ENCODE measurements around the gene MCTS1. TPM values are rescaled to one million over a fixed set of nuclear protein-coding genes. Genes with fewer than 3 reads are reported as not detected.
"Not testable (repeated sequence)": the region's sequence is repeated elsewhere in the genome, so short reads cannot be mapped to it uniquely, and the experiment has no call there.

MCTS1 gene
- total RNA-seq, 1 donor from 2014 or later: 32.7 TPM

- no peak for DNase-seq
- ATAC-seq: no peak
- intact Hi-C loops (cut with micrococcal nuclease): no loop called here
Measured at GRCh38 chrX:120617996-120618630, 14.2 kb downstream of the MCTS1 start.

GRCh38 chrX:120625371-120625770 is 21.5 kb downstream of the MCTS1 start:
- intact Hi-C loops (cut with micrococcal nuclease): no loop called here
- DNase-seq: no peak
- no peak for ATAC-seq

GRCh38 chrX:120629667-120630537 is 26.0 kb downstream of the MCTS1 start, which contains the start of gene C1GALT1C1:
Gene C1GALT1C1, minus strand, starts transcription at chrX:120630054. Its CDS starts 2,888 bp downstream, at chrX:120627166.
- intact Hi-C loops (cut with micrococcal nuclease): no loop called here
- DNase-seq (peak; percentile 95), ATAC-seq (peak; percentile 99)

DNA sequence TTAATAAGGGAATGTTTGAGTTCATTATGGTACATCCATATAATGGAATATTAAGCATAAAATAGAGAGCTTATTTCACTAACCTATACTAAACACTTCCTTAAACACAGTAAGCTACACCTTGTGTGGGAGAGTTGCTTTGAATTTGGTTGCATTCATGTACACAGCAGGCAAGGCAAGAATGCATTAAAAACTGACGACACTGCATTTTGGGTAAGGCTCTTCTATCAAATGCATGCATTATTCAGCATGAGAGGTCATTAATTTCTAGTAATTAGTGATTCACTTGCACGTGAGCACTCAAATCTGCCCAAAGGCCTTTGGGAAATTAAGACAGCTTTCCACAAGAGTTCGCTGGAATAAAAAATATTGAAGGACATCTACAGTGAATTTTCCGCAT is 34.7 kb downstream of the MCTS1 start:
- ATAC-seq (no peak), DNase-seq (no peak)
- intact Hi-C loops (cut with micrococcal nuclease): no loop called here

DNA sequence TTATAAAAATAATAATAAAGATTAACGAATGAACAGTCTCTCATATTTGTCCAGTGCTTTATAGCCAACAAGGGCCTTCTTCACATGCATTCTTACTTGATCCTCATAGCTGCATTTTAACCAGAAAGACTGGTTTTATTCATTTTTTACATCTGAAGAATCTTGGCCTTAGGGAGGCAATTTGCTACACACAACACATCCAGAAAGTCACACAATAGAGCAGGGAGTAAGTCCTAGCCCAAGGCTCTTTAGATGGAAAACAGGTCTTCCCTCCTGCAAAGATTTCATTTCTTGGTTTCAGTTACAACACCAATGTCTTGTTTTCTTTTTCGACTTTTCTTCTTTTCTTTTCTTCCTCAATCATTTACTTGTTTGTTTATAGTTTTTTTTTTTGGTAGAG is 39.0 kb downstream of the MCTS1 start:
- ATAC-seq (no peak), DNase-seq (no peak)
- intact Hi-C loops (cut with micrococcal nuclease): no loop called here

GRCh38 chrX:120647127-120647526 is 43.2 kb downstream of the MCTS1 start:
- ATAC-seq: no peak
- intact Hi-C loops (cut with micrococcal nuclease): no loop called here
- no peak for DNase-seq

DNA sequence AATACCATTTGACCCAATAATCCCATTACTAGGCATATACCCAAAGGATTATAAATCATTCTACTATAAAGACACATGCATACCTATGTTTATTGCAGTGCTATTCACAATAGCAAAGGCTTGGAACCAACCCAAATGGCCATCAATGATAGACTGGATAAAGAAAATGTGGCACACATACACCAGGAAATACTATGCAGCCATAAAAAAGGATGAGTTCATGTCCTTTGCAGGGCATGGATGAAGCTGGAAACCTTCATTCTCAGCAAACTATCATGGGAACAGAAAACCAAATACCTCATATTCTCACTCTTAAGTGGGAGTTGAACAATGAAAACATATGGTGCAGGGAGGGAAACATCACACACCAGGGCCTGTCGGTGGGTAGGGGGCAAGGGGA is 48.4 kb downstream of the MCTS1 start:
- ATAC-seq; DNase-seq; intact Hi-C loops (cut with micrococcal nuclease): not testable (repeated sequence)

- ATAC-seq (no peak), DNase-seq (no peak)
- intact Hi-C loops (cut with micrococcal nuclease): no loop called here
Measured at GRCh38 chrX:120653000-120653399, 49.1 kb downstream of the MCTS1 start.

- ATAC-seq: no peak
- DNase-seq: no peak
- intact Hi-C loops (cut with micrococcal nuclease): no loop called here
Measured at GRCh38 chrX:120660637-120661036, 56.7 kb downstream of the MCTS1 start.

Other genes with a start within 250 kb of the MCTS1 start
- not detected for gene ATP1B4, start 242.0 kb upstream of the MCTS1 start, total RNA-seq
- gene LAMP2, start 134.8 kb upstream of the MCTS1 start, total RNA-seq: 53.8 TPM
- gene CUL4B, start 43.1 kb upstream of the MCTS1 start, total RNA-seq: 19.6 TPM
- 16.0 TPM for gene C1GALT1C1, start 26.0 kb downstream of the MCTS1 start, total RNA-seq

All from left ventricle myocardium superior (tissue), 1 donor.